ENCODE measurements around the gene DIPK2A. TPM values are rescaled to one million over a fixed set of nuclear protein-coding genes. Genes with fewer than 3 reads are reported as not detected.
A peak's percentile ranks its signal among the peaks of the same experiment; 100 is the strongest.

DIPK2A gene
- polyA plus RNA-seq, 3 donors from 2014 or later: 10.1 to 15.8 (median 12.7) TPM

DNA sequence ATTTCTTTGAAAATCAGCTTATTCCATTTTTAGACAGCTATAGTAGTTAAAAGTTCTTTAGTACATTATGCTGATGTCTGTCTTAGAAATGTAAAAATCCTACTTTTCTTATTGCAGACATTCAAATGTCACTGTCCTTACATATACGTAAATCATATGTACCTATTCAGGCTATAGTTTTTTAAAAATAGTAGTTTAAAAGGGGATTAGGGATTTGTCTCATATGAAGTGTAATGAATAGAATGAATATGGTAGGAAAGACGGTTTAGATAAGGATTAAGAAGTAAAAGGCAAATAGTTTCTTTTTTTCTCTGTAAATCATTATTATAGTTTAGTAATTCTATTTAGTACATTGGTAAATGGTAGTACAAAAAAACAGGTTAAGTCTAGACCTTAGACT lies 7.4 kb downstream of the DIPK2A start:
- Mint-ChIP-seq H3K4me3 (no peak overlapping the region), H3K36me3 (peaks cover 4 to 16% (median 10%) of the 10 kb centered on the region in 3 donors), H3K27ac (no peak overlapping the region), H3K9me3 (no peaks in the 10 kb centered on the region), H3K27me3 (ENCODE audit: low read depth in 3 of 3) (no peaks in the 10 kb centered on the region), H3K4me1 (peaks cover 61 to 95% of the 10 kb centered on the region in 2 donors)
- DNase-seq: no peak

DNA sequence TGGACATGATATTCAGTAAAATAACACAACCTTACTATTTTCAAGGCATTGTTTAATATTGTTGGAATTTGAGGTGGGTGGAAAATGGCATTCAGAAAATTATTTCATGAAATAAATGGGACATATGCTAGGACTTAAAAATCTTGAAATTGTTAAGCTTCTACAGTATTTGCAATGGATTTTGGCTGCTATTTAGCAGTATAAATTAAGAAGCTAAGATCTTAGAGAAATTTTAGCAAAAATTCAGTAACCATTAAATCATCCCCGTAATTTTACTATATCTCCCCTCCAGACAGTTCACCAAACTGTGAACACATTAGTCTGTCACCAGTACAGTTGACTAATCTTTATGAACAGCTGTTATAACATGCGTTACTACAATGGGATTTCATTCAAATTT lies 8.2 kb downstream of the DIPK2A start:
- H3K27me3 Mint-ChIP-seq (ENCODE audit: low read depth in 3 of 3): no peaks in the 10 kb centered on the region
- peaks cover 57 to 95% of the 10 kb centered on the region in 2 donors for H3K4me1 Mint-ChIP-seq
- no peak overlapping the region for H3K4me3 Mint-ChIP-seq
- DNase-seq: no peak
- H3K9me3 Mint-ChIP-seq: no peaks in the 10 kb centered on the region
- no peak overlapping the region for H3K27ac Mint-ChIP-seq
- H3K36me3 Mint-ChIP-seq: peaks cover 4 to 16% (median 10%) of the 10 kb centered on the region in 3 donors

- peaks cover 32 to 74% of the 10 kb centered on the region in 2 donors for H3K4me1 Mint-ChIP-seq
- no peak overlapping the region for H3K27ac Mint-ChIP-seq
- peaks cover 0 to 2% (median 0%) of the 10 kb centered on the region in 3 donors for H3K27me3 Mint-ChIP-seq (ENCODE audit: low read depth in 3 of 3)
- no peak for DNase-seq
- no peak overlapping the region for H3K4me3 Mint-ChIP-seq
- peaks cover 10 to 28% (median 10%) of the 10 kb centered on the region in 3 donors for H3K36me3 Mint-ChIP-seq
- no peaks in the 10 kb centered on the region for H3K9me3 Mint-ChIP-seq
These were observed 16.7 kb downstream of the DIPK2A start for GRCh38 chr3:143988306-143988705.

- Mint-ChIP-seq H3K4me3 (no peak overlapping the region), H3K4me1 (peaks cover 29 to 62% of the 10 kb centered on the region in 2 donors), H3K36me3 (peaks cover 8 to 31% (median 10%) of the 10 kb centered on the region in 3 donors), H3K9me3 (no peaks in the 10 kb centered on the region), H3K27me3 (ENCODE audit: low read depth in 3 of 3) (peaks cover 0 to 2% (median 0%) of the 10 kb centered on the region in 3 donors), H3K27ac (peak overlapping the region in 1 of 6 donors; percentile 28)
- no peak for DNase-seq
These were observed 17.8 kb downstream of the DIPK2A start for GRCh38 chr3:143989461-143989860.

DNA sequence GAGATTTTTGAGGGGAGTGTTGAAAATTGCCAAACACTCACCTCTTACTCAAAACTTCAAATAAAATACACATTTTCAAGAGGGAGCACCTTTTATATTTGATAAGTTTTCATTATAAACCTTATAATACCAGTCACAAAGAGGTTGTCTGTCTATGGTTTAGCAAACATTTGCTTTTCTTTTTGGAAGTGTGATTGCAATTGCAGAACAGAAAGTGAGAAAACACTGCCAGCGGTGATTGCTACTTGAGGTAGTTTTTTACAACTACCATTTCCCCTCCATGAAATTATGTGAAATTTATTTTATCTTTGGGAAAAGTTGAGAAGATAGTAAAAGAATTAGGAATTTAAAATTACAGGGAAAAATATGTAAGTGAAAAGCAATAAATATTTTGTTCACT lies 20.1 kb downstream of the DIPK2A start:
- no peaks in the 10 kb centered on the region for H3K9me3 Mint-ChIP-seq
- peaks cover 22 to 43% of the 10 kb centered on the region in 2 donors for H3K4me1 Mint-ChIP-seq
- H3K27ac Mint-ChIP-seq: peak overlapping the region in 1 of 6 donors; percentile 7
- peaks cover 8 to 27% (median 10%) of the 10 kb centered on the region in 3 donors for H3K36me3 Mint-ChIP-seq
- H3K27me3 Mint-ChIP-seq (ENCODE audit: low read depth in 3 of 3): peaks cover 0 to 2% (median 0%) of the 10 kb centered on the region in 3 donors
- no peak for DNase-seq
- H3K4me3 Mint-ChIP-seq: no peak overlapping the region

GRCh38 chr3:143998266-143998665 lies 26.6 kb downstream of the DIPK2A start:
- no peaks in the 10 kb centered on the region for H3K27me3 Mint-ChIP-seq (ENCODE audit: low read depth in 3 of 3)
- no peak for DNase-seq
- H3K36me3 Mint-ChIP-seq: peaks cover 0 to 8% (median 0%) of the 10 kb centered on the region in 3 donors
- no peaks in the 10 kb centered on the region for H3K9me3 Mint-ChIP-seq
- H3K4me3 Mint-ChIP-seq: no peak overlapping the region
- H3K27ac Mint-ChIP-seq: no peak overlapping the region
- H3K4me1 Mint-ChIP-seq: peaks cover 1 to 6% of the 10 kb centered on the region in 2 donors

DNA sequence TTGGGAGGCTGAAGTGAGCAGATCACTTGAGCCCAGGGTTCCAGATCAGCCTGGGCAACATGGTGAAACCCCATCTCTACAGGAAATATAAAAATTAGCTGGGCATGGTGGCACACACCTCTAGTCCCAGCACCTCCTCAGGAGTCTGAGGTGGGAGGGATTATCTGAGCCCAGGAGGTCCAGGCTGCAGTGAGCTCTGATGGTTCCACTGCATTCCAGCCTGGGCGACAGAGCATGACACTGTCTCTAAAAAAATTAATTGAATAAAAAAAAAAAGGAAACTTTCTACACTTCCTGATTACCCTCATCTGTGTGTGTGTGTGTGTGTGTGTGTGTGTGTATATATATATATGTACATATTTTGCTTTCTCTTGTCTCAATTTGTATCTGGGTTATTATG lies 31.4 kb downstream of the DIPK2A start:
- no peaks in the 10 kb centered on the region for H3K27me3 Mint-ChIP-seq (ENCODE audit: low read depth in 3 of 3)
- no peaks in the 10 kb centered on the region for H3K36me3 Mint-ChIP-seq
- no peak overlapping the region for H3K4me3 Mint-ChIP-seq
- H3K9me3 Mint-ChIP-seq: no peaks in the 10 kb centered on the region
- no peak for DNase-seq
- H3K27ac Mint-ChIP-seq: no peak overlapping the region
- H3K4me1 Mint-ChIP-seq: no peaks in the 10 kb centered on the region

GRCh38 chr3:144010371-144010770 lies 38.7 kb downstream of the DIPK2A start:
- H3K4me3 Mint-ChIP-seq: no peak overlapping the region
- H3K27ac Mint-ChIP-seq: no peak overlapping the region
- DNase-seq: no peak
- no peaks in the 10 kb centered on the region for H3K4me1 Mint-ChIP-seq
- H3K36me3 Mint-ChIP-seq: no peaks in the 10 kb centered on the region
- H3K27me3 Mint-ChIP-seq (ENCODE audit: low read depth in 3 of 3): no peaks in the 10 kb centered on the region
- H3K9me3 Mint-ChIP-seq: no peaks in the 10 kb centered on the region

DNA sequence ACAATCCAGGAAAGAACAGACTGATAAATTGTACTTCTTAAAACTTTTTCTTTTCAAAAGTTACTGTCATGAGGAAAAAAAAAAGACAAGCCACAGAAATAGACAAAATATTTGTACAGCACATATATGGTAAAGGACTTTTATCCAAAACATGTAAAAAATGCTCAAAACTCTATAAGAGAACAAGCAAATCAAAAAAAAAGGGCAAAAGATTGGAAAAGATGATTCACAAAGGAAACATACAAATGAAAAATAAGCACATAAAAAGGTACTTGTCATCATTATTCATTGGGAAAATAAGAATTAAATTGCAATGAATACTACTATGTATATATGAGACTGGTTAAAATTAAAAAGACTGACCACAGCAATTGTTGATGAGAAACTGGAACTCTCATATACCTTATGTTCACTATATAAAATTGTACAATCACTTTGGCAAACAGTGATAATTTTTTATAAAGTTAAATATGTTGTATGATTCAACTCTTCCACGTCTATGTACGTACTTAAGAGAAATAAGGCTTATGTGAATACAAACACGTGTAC lies 39.7 kb downstream of the DIPK2A start:
- no peaks in the 10 kb centered on the region for H3K27me3 Mint-ChIP-seq (ENCODE audit: low read depth in 3 of 3)
- H3K9me3 Mint-ChIP-seq: no peaks in the 10 kb centered on the region

DNA sequence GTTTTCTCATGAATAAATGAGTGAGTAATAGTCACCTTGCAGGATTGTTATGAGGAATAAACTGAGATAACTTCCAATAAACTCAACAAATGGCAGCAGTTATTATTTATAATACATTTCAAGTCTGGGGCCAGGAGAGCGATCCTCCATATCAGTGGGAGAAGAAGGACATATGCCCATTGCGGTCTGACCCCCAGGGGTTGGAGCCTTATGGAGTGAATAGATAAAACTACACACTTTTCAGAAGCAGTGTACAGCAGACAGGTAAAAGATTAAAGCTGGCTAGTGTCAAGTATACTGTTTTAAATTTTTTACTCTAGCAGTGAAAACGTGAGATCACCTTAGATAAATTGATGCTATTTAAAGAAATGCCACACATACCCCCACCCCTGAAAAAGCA lies 43.5 kb downstream of the DIPK2A start:
- Mint-ChIP-seq H3K27me3 (ENCODE audit: low read depth in 3 of 3) (peaks cover 0 to 2% (median 0%) of the 10 kb centered on the region in 3 donors), H3K9me3 (peaks cover 0 to 1% (median 0%) of the 10 kb centered on the region in 6 donors), H3K27ac (no peak overlapping the region), H3K4me3 (no peak overlapping the region), H3K36me3 (peaks cover 0 to 8% (median 4%) of the 10 kb centered on the region in 3 donors), H3K4me1 (no peaks in the 10 kb centered on the region)
- DNase-seq: no peak

More for the DNA sequence above, 39.7 kb downstream of the DIPK2A start:
- H3K27ac Mint-ChIP-seq: no peak overlapping the region
- DNase-seq: no peak
- no peaks in the 10 kb centered on the region for H3K36me3 Mint-ChIP-seq
- H3K4me3 Mint-ChIP-seq: no peak overlapping the region
- no peaks in the 10 kb centered on the region for H3K4me1 Mint-ChIP-seq

DNA sequence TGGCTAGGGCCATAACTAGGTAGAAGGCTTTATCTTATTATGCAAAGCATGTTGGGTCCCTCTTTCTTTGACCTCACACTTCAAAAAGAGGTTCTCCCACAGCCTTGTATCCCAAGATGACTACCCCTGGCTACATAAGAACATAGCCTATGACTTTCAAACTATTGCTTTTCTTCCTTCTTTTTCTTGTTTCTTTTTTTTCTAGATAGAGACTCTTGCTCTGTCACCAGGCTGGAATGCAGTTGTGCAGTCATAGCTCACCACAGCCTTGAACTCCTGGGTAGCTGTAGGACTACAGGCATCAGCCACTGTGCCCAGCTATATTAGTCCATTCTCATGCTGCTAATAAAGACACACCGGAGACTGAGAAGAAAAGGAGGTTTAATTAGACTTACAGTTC lies 47.2 kb downstream of the DIPK2A start:
- Mint-ChIP-seq H3K4me1 (no peaks in the 10 kb centered on the region), H3K27me3 (ENCODE audit: low read depth in 3 of 3) (peaks cover 0 to 2% (median 0%) of the 10 kb centered on the region in 3 donors), H3K36me3 (peaks cover 0 to 11% (median 4%) of the 10 kb centered on the region in 3 donors), H3K27ac (no peak overlapping the region), H3K9me3 (peaks cover 0 to 3% (median 0%) of the 10 kb centered on the region in 6 donors), H3K4me3 (no peak overlapping the region)
- no peak for DNase-seq

Other genes starting within 250 kb of the DIPK2A start
- 10 to 100 TPM; 17.2 to 21.3 (median 19.7) TPM for gene SLC9A9, start 123.4 kb upstream of the DIPK2A start, polyA plus RNA-seq

Data from immature natural killer cell (primary cell).